ENCODE data around the gene SNRK. TPM values are rescaled to one million over a fixed set of nuclear protein-coding genes. Genes with fewer than 3 reads are reported as not detected.

Gene SNRK
- total RNA-seq, 1 donor from 2014 or later = 26.1 TPM

DNA sequence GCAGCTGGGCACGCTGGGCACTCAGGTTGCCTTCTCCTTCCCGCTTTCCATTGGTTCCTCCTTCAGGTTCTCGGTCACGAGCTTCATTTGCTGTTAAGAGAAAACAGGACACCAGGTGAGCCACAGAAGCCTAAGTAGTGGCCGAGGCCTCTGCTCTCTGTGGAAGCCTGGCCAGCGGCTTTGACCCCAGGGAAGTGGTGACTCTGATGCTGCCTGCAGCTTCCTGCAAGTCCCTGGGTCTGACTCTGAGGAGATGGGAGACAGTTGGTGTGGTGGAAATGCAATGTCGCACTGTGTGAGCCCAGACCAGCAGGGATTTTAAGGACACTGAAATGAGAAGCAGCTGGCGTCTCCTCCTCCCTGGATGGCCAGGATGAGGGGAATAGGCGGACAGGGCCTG, 80.5 kb downstream of the SNRK start:
- H3K4me2 ChIP-seq = no peak overlapping the region
- Mint-ChIP-seq H3K4me3 (no peak overlapping the region), H3K27me3 (ENCODE audit: insufficient read depth, low read depth) (peaks cover 7% of the 10 kb centered on the region), H3K36me3 (peaks cover 7% of the 10 kb centered on the region), H3K27ac (no peak overlapping the region), H3K9me3 (no peaks in the 10 kb centered on the region), H3K4me1 (no peaks in the 10 kb centered on the region)
- H3K4me1 ChIP-seq = no peaks in the 10 kb centered on the region
- H3K9ac ChIP-seq = no peak overlapping the region
- no peaks in the 10 kb centered on the region for H4K20me1 ChIP-seq (ENCODE audit: low read depth)
- H2AFZ ChIP-seq (replicated peaks) = no peak overlapping the region
- H3K27me3 ChIP-seq = no peaks in the 10 kb centered on the region
- no peaks in the 10 kb centered on the region for H3K36me3 ChIP-seq
- H3K9me3 ChIP-seq (ENCODE audit: low read depth) = no peaks in the 10 kb centered on the region
- no peak for DNase-seq (ENCODE audit: low spot score)
- H3F3A ChIP-seq (ENCODE audit: low read depth) = no peaks in the 10 kb centered on the region
- H3K27ac ChIP-seq = no peak overlapping the region
- no peaks in the 10 kb centered on the region for H3K79me2 ChIP-seq (ENCODE audit: low read depth)
- H3K4me3 ChIP-seq = no peak overlapping the region
- TF ChIP-seq EZH2 (IDR thresholded peaks at IDR 0.05) (no peak), EZH2phosphoT487 (IDR thresholded peaks at IDR 0.05) (no peak)
- TF ChIP-seq, protein P1, sequence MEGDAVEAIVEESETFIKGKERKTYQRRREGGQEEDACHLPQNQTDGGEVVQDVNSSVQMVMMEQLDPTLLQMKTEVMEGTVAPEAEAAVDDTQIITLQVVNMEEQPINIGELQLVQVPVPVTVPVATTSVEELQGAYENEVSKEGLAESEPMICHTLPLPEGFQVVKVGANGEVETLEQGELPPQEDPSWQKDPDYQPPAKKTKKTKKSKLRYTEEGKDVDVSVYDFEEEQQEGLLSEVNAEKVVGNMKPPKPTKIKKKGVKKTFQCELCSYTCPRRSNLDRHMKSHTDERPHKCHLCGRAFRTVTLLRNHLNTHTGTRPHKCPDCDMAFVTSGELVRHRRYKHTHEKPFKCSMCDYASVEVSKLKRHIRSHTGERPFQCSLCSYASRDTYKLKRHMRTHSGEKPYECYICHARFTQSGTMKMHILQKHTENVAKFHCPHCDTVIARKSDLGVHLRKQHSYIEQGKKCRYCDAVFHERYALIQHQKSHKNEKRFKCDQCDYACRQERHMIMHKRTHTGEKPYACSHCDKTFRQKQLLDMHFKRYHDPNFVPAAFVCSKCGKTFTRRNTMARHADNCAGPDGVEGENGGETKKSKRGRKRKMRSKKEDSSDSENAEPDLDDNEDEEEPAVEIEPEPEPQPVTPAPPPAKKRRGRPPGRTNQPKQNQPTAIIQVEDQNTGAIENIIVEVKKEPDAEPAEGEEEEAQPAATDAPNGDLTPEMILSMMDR (IDR thresholded peaks at IDR 0.05) = no peak

DNA sequence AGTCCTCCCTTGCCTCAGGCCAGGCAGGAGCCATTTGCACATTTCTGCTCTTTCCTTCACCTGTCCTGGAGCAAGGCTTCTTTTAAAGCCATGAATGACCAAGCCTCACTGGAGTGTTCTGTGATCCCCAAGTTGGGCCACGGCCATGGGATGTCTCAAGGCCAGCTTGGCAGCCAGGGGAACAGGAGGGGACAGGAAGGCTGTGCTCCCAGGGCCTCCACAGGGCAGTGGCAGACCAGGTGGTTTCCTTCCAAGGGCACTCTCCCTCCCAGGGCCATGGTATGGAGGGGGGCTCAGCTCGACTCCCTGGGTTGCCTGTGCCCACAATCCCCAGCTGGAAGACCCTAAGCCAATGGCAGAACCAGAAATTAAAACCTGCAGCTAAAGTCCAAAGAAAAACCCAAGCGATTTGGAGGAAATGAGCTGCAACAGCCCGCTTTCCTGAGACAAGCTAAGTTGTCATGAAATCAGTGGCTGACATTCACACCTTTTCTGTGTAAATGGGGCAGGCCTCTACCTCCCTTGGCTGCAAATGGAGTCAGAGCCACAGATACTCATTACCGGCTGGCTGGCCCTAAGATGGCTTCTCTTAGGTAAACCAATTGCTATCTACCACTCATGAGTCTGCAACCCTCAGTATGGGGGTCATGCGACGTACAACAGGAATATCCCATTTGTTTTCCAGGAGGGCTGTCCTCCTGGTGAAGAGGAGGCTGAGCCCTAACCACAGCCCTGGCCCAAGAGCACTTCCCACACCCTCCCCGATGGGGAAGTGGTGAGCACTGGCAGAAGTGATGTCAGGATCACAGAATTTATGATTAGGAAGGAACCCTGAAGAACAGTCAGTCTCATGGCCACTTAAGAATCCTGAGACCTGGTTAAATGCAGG, 83.3 kb downstream of the SNRK start:
- H3K4me1 ChIP-seq = peaks cover 17% of the 10 kb centered on the region
- H3F3A ChIP-seq (ENCODE audit: low read depth) = no peaks in the 10 kb centered on the region
- no peaks in the 10 kb centered on the region for H4K20me1 ChIP-seq (ENCODE audit: low read depth)
- no peak overlapping the region for H3K4me3 ChIP-seq
- TF ChIP-seq, protein P1 (IDR thresholded peaks at IDR 0.05) = no peak
- TF ChIP-seq EZH2 (IDR thresholded peaks at IDR 0.05) = no peak
- no peak for TF ChIP-seq EZH2phosphoT487 (IDR thresholded peaks at IDR 0.05)
- Mint-ChIP-seq H3K36me3 (peaks cover 2% of the 10 kb centered on the region), H3K27me3 (ENCODE audit: insufficient read depth, low read depth) (peaks cover 5% of the 10 kb centered on the region), H3K9me3 (no peaks in the 10 kb centered on the region), H3K4me3 (no peak overlapping the region), H3K4me1 (peaks cover 15% of the 10 kb centered on the region), H3K27ac (no peak overlapping the region)
- no peak overlapping the region for H3K9ac ChIP-seq
- no peaks in the 10 kb centered on the region for H3K79me2 ChIP-seq (ENCODE audit: low read depth)
- no peaks in the 10 kb centered on the region for H3K9me3 ChIP-seq (ENCODE audit: low read depth)
- no peak overlapping the region for H2AFZ ChIP-seq (replicated peaks)
- no peaks in the 10 kb centered on the region for H3K27me3 ChIP-seq
- DNase-seq (ENCODE audit: low spot score) = no peak
- no peak overlapping the region for H3K4me2 ChIP-seq
- H3K36me3 ChIP-seq = no peaks in the 10 kb centered on the region
- no peak overlapping the region for H3K27ac ChIP-seq

- H3K4me1 Mint-ChIP-seq = peaks cover 15% of the 10 kb centered on the region
- Histone ChIP-seq H3K27me3 (no peaks in the 10 kb centered on the region), H4K20me1 (ENCODE audit: low read depth) (no peaks in the 10 kb centered on the region), H2AFZ (replicated peaks) (no peak overlapping the region), H3F3A (ENCODE audit: low read depth) (no peaks in the 10 kb centered on the region), H3K79me2 (ENCODE audit: low read depth) (no peaks in the 10 kb centered on the region), H3K27ac (no peak overlapping the region), H3K36me3 (no peaks in the 10 kb centered on the region), H3K4me1 (peaks cover 17% of the 10 kb centered on the region), H3K4me2 (no peak overlapping the region), H3K4me3 (no peak overlapping the region), H3K9ac (no peak overlapping the region), H3K9me3 (ENCODE audit: low read depth) (no peaks in the 10 kb centered on the region)
- peaks cover 2% of the 10 kb centered on the region for H3K36me3 Mint-ChIP-seq
- DNase-seq (ENCODE audit: low spot score) = no peak
- no peaks in the 10 kb centered on the region for H3K9me3 Mint-ChIP-seq
- no peak overlapping the region for H3K27ac Mint-ChIP-seq
- TF ChIP-seq, protein P1 (IDR thresholded peaks at IDR 0.05) = no peak
- TF ChIP-seq EZH2phosphoT487 (IDR thresholded peaks at IDR 0.05) (no peak), EZH2 (IDR thresholded peaks at IDR 0.05) (no peak)
- peaks cover 3% of the 10 kb centered on the region for H3K27me3 Mint-ChIP-seq (ENCODE audit: insufficient read depth, low read depth)
- no peak overlapping the region for H3K4me3 Mint-ChIP-seq
These were observed 84.1 kb downstream of the SNRK start for GRCh38 chr3:43370293-43370980.

Measured in neural progenitor cell (in vitro differentiated cells).